Measurements from ENCODE around the gene TRABD2B. TPM values are rescaled to one million over a fixed set of nuclear protein-coding genes. Genes with fewer than 3 reads are reported as not detected.
"Not testable (repeated sequence)": the region's sequence is repeated elsewhere in the genome, so short reads cannot be mapped to it uniquely, and the experiment has no call there.

Gene TRABD2B
- total RNA-seq, 1 experiment from 2014 or later: not detected

DNA sequence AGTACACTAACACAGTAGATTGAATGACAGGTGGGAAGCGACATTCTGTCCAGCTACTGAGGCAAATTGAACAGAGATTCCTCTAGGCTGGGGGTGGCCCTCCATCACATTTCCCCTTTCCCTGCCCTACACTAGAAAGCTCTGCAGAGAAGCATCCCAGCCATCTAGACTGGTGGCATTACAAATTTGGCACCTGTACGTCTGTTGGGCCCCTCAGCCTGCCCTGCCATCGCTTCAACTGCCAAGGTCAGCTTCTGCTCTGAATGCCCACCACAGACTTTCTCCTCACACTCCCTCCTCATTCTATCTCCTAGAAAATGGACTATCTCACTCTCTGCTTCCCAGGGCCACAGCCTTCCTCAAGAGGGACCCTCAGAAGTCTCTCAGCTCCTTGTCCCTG is 16.7 kb downstream of the TRABD2B start:
- no peak for DNase-seq (ENCODE audit: low read depth, low spot score)
- in situ Hi-C loops (cut with HindIII; ENCODE audit: low pct_unique_long_range_greater_than_20kb, low sequenced_read_pairs): no loop called here

DNA sequence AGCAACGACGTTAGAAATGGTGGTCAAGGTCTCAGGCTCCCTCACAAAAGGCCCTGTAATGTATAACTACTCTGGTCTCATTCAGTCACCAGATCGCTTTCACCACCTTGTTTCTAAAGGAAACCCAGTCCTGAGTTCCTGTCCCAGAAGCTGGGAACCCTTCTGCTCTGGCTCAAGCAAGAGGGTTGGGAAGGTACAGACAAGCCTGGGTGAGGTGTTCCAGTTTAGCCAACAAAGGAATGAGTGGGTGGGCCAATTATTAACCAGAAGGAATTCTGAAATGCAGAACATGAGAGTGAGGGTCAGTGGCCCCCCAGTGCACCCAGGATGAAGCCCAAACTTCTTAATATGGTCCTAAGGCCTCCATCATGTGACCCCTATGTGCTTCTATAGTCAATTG is 17.5 kb downstream of the TRABD2B start:
- in situ Hi-C loops (cut with HindIII; ENCODE audit: low pct_unique_long_range_greater_than_20kb, low sequenced_read_pairs): no loop called here

DNA sequence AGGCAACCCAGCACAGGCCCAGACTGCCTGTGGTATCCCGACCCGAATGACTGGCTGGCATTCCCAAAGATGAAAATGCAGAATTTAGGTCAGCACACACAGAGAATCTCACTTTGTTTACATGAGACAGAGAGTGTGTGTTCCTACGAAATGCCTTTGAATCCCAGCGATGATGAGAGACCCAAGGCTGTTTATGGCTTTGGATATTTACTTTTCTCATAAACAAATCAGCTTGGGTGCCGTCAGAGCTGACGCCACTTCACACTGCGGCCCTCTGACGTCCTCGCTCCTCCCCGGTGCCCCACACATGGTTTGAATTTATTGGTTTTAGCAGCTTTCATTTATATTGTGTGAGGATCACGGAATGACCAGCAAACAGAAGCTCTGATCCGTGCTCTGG is 18.7 kb downstream of the TRABD2B start:
- in situ Hi-C loops (cut with HindIII; ENCODE audit: low pct_unique_long_range_greater_than_20kb, low sequenced_read_pairs): no loop called here
- DNase-seq (ENCODE audit: low read depth, low spot score): no peak

More for the DNA sequence above, 17.5 kb downstream of the TRABD2B start:
- DNase-seq (ENCODE audit: low read depth, low spot score): no peak

DNA sequence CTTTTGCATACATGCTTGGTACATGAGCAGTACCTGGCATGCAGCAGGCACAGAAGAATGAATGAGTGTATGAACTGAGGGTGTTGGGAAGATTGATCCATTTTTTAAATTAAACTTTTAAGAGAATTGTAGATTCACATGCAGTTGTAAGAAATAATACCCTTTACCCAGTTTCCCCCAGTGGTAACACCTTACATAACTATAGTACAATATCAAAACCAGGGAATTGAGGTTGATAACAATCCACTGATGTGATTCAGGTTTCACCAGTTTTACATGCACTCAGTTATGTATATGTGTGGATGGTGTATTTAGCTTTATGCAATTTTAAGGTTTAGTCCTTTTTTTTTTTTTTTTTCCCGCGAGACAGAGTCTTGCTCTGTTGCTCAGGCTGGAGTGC is 20.5 kb downstream of the TRABD2B start:
- no peak for DNase-seq (ENCODE audit: low read depth, low spot score)
- in situ Hi-C loops (cut with HindIII; ENCODE audit: low pct_unique_long_range_greater_than_20kb, low sequenced_read_pairs): no loop called here

DNA sequence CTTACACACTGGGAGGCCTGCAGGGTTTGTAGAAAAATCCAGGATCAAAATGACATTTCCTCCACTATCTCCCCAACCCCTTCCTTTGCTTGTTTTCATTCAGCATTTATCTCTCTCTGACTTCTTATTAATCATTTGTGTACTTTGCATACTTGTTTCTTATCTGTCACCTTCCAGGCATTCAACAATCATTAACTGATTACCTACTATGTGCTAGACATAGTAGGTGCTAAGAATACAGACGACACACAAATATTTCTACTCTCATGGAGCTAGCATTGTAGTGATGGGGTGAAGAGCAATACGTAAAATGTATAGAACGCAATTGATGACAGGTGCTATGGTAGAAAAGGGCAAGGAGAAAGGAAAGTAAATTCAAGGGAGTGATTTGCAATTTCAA is 20.9 kb downstream of the TRABD2B start:
- no peak for DNase-seq (ENCODE audit: low read depth, low spot score)
- in situ Hi-C loops (cut with HindIII; ENCODE audit: low pct_unique_long_range_greater_than_20kb, low sequenced_read_pairs): no loop called here

DNA sequence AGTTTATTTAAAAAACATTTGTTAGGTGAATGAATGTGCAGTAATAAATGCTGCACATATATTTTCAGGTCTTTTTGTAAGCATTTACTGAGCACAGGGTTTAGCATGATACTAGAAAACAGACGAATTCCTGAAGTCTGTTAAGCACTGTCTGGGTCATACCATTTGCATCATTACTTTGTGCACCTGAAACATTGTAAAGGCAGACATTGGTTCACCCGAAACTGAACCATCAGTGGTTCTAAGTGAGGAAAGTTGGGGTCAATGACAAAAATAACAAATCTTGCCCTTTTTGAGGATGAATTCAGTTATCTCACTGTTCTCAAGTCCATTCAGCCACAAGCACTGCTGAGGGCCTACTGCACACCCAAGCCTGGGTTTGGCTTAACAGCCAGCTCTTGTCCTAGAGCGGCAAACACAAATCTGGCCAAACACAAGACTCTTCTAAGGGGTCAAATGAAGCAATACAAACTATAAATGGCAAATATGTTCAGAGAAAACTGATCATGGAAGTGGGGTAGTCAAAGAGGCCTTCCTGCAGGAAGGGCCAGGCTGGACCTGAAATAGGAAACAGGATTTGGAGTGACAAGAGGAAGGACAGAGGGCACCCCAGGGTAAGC is 21.8 kb downstream of the TRABD2B start:
- no peak for DNase-seq (ENCODE audit: low read depth, low spot score)
- in situ Hi-C loops (cut with HindIII; ENCODE audit: low pct_unique_long_range_greater_than_20kb, low sequenced_read_pairs): no loop called here

DNA sequence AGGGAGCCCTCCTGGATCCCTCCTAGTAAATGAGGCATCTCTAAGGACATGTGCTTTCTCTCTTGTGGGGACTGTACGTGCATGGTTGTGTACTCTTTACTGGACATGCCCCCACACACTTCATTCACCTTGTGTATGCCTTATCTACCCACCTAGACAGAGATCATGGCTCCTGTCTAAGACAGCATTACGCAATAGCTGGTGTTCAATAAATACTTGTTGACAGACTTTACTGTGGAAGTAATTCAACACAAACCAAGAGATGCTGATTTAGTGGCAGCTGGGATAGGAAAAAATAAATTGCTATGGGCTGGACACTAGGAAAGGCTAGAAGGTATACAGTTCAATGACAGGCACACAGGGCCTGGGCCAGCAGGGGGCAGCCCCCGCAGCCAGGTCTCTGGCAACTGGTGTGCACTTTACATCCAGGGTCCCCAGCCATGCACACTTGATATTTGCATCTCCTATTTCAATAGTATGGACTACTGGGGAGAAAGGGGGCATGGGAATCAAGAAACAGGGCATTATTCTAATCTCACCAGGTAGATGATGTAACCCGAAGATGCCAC is 24.2 kb downstream of the TRABD2B start:
- DNase-seq (ENCODE audit: low read depth, low spot score): peak; percentile 30
- in situ Hi-C loops (cut with HindIII; ENCODE audit: low pct_unique_long_range_greater_than_20kb, low sequenced_read_pairs): no loop called here

DNA sequence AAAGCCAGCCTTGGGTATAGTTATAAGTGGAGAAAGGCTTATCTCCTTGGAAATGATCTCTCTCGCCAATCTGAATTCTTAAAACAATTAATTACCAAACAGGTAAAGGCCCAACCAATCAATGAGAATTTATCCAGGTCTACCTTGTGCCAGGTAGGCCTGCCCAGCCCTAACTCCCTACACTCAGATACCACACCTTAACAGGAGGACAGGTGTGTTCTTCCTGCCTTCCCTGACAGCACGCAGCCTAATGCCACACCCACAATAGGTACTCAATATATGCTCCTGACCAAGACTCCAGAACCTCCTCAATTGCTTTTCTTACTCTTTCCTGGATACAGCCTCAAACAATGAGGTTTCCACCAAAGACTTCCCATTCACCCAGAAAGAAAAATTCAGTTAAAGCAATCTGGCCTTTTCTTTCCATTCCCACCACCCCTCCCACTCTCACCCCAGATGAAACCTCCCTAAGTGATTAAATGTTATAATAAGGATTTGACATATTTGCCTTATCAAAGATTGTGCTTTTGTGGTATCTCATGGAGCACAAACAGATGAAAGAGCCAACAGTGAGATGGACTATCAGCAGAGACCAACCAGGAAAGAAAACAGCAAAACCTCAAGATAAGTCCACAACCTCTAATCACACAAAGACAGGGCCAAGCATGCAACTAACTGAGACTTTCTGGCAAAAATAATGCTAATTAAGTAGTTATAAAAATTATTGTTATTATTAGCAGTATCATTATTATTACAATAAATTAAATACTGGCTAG is 25.6 kb downstream of the TRABD2B start:
- in situ Hi-C loops (cut with HindIII; ENCODE audit: low pct_unique_long_range_greater_than_20kb, low sequenced_read_pairs): no loop called here
- DNase-seq (ENCODE audit: low read depth, low spot score): no peak

DNA sequence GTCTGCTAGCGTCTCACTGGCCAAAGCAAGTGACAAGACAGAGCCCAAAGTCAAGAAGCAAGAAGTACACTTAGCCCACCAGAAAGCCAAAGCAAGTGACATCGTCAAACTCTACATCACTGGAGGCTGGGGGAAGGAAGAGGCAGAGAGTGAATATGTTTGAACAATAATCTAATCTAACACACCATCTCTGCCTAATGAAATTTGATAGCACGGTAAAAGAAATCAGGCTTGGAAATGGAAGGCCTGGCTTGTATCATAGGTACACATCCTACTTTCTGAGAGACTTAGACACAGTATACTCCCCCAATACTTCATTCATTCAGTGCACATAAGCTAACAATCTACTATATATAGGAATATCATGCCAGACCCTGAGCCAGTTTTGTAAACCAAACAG is 26.3 kb downstream of the TRABD2B start:
- in situ Hi-C loops (cut with HindIII; ENCODE audit: low pct_unique_long_range_greater_than_20kb, low sequenced_read_pairs): no loop called here
- no peak for DNase-seq (ENCODE audit: low read depth, low spot score)

DNA sequence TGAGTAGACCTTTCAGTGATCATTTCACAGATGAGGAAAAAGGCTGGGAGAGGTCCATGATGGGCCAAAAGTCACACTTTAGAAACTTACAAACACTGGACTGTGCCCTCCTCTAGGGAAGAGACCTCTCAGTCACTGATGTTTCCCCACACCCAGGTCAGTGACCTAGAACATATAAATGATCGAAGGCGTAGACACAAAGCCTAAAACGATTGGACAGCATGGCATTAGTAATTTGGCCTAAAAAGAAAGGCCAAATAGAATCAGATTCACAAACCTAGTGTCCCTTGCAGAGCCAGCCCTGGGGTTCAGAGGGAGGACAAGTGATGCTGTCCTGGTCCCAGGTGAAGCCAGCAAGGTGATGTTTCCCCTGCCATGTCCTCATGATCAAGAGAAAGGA is 27.7 kb downstream of the TRABD2B start:
- in situ Hi-C loops (cut with HindIII; ENCODE audit: low pct_unique_long_range_greater_than_20kb, low sequenced_read_pairs): no loop called here

DNA sequence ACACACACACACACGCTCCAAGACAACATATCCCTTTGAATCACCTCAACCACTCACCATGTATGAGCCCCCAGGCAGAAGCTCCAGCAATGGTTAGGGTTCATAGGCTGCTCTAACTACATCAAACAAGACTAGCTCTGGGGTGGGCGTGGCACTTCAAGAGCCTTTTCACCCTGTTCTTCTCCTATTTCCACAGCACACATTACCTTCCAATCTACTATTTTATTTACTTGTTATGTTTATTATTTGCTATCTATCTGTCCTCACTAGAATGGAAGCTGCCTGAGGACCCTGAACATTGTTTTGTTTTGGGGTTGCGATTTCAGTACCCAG is 28.7 kb downstream of the TRABD2B start:
- in situ Hi-C loops (cut with HindIII; ENCODE audit: low pct_unique_long_range_greater_than_20kb, low sequenced_read_pairs): no loop called here
- DNase-seq (ENCODE audit: low read depth, low spot score): no peak

More for the DNA sequence above, 27.7 kb downstream of the TRABD2B start:
- DNase-seq (ENCODE audit: low read depth, low spot score): no peak

DNA sequence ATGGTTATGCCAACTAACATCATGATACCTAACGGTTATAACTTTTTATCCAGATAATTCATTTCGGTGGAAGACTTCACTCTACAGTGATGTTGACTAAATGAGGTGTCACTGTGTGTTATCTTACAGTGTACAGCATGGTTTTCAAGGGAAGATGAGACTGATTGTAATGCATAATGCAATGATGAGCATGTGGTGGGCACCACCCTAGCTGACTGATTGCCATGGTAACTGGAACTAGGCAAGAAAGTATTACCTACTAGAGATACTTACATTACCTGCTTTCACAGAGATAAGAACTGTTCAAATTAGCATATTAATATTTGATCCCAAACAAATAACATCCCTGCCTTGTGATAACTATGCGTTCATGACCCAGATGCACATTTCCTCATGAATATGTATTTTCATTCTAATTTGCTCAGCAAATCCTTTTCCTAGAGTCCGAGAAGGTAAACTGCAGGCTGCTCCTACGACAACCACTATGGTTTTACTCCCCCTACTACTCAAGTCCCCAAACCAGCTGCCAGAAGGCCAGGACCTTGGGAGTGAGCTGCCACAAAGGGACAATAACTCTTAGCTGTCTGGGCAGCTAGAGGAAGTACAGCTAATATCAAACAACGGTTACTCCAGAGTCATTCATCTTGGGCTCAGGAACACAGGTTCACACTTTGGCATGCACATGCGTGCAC is 29.2 kb downstream of the TRABD2B start:
- no peak for DNase-seq (ENCODE audit: low read depth, low spot score)
- in situ Hi-C loops (cut with HindIII; ENCODE audit: low pct_unique_long_range_greater_than_20kb, low sequenced_read_pairs): no loop called here

DNA sequence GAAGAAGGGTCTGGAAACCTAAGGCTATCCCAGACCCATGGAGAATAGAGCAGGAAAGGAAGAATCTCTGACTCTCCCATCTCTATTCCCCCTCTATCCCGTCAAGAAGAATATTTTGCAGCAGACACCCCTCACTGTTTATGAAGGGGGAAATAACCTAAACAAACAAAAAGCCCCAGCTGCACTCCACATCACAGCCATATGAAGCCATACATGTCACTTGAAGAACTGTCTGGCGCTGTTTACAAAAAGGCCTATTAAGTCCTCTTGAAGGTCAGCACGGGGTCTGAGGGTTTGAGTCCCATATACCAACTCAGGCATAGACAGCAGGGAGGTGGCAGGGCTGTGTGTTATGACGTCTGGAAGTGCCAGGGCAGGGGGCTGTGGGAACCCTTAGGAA is 31.4 kb downstream of the TRABD2B start:
- in situ Hi-C loops (cut with HindIII; ENCODE audit: low pct_unique_long_range_greater_than_20kb, low sequenced_read_pairs): no loop called here
- DNase-seq (ENCODE audit: low read depth, low spot score): no peak

DNA sequence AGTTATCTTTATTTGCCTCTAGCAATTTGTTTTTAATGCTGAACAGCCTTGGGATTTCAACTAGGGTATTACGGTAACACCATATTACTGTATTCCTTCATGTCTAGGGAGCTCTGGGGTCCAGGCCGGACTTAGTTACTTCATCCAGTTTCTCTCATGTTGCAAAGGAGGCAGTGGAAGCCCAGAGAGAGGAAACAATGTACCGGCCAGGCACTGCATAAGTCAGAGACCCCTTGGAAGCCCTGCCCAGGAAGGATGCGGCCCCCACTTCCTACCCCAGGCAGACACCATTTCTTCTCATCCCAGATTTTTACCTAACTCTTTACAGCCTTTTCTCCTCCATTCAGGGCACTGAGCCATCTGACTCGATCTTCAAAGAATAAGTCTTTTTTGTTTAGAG is 32.5 kb downstream of the TRABD2B start:
- in situ Hi-C loops (cut with HindIII; ENCODE audit: low pct_unique_long_range_greater_than_20kb, low sequenced_read_pairs): no loop called here
- DNase-seq (ENCODE audit: low read depth, low spot score): no peak

DNA sequence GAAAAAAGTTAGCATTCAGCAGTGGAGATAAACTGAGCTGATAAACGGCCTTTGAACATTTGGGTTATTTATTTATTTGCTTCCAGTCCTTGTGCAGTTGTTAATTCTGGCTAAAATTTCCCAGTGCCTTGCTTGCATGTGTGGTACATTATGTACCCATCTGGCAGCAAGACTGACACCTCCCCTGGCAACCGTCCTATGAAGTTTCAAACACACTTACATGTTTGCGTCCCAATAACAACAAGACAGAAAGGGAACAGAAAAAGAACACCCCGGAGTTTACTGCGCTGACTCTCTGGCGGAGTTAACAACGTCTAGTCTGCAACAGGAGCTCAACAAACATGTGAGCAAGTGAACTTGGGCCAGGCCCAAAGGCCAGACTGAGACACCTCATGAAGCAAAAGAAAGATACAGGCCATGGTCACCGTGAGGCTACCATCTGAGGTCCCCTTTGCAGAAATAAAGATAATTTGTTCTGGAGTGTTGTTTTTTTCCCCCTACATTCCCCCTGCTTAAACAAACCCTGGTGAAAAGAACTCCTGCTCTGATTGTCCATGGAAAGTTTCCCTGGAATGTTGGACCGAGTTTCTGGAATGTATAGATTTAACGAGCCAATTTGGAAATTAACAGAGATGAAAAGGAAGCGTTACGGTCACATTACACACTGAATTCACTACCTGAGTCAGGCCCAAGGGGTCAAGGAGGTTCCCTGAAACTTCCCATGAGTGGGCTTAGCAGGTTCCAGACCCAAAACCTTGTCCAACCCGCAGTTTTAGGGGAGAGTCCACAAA is 33.4 kb downstream of the TRABD2B start:
- in situ Hi-C loops (cut with HindIII; ENCODE audit: low pct_unique_long_range_greater_than_20kb, low sequenced_read_pairs): no loop called here
- no peak for DNase-seq (ENCODE audit: low read depth, low spot score)

DNA sequence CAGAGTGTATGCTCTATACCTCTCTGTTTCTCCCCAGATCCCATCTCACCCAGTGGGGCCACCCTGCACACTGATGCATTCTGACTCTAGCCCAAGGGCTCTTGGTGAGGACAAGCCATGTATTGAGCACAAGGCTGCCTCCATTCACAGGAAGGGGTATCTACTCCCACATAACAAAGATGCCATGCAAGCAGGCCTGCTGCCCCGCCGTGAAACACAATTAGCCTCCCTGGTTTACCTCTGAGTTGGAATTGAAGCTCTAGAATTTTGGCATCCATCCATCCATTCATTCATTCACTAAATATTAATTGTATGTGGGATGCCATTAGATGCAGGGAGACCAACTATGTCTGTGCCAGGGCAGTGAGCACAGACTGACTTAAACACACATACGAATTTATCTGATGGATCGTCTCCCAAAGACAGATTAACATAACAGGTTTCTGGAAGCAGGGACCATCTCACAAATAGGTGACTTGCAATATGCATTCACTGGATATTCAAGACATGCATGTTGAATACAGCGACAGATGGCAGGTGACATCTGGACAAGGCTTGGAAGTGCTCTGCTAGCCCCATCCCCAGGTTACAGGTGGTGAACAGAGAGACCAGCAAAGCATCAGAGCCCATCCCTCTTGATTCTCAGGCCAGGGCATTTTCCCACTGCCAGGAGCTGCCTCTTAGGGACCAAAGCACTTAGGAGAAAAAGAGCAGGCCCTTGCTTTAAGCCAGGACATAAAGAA is 34.3 kb downstream of the TRABD2B start:
- peak; percentile 46 for DNase-seq (ENCODE audit: low read depth, low spot score)
- in situ Hi-C loops (cut with HindIII; ENCODE audit: low pct_unique_long_range_greater_than_20kb, low sequenced_read_pairs): no loop called here

DNA sequence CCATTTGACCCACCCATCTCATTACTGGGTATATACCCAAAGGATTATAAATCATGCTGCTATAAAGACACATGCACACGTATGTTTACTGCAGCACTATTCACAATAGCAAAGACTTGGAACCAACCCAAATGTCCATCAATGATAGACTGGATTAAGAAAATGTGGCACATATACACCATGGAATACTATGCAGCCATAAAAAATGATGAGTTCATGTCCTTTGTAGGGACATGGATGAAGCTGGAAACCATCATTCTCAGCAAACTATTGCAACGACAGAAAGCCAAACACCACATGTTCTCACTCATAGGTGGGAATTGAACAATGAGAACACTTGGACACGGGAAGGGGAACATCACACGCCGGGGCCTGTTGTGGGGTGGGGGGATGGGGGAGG is 35.4 kb downstream of the TRABD2B start:
- DNase-seq (ENCODE audit: low read depth, low spot score); in situ Hi-C loops (cut with HindIII; ENCODE audit: low pct_unique_long_range_greater_than_20kb, low sequenced_read_pairs): not testable (repeated sequence)

Data from SK-MEL-5 (cell line).